ENCODE measurements around the gene TP73. TPM values are rescaled to one million over a fixed set of nuclear protein-coding genes. Genes with fewer than 3 reads are reported as not detected.

The TP73 gene
- total RNA-seq, 3 donors from 2014 or later: 0.66 to 1.0 TPM; not detected in 1

DNA sequence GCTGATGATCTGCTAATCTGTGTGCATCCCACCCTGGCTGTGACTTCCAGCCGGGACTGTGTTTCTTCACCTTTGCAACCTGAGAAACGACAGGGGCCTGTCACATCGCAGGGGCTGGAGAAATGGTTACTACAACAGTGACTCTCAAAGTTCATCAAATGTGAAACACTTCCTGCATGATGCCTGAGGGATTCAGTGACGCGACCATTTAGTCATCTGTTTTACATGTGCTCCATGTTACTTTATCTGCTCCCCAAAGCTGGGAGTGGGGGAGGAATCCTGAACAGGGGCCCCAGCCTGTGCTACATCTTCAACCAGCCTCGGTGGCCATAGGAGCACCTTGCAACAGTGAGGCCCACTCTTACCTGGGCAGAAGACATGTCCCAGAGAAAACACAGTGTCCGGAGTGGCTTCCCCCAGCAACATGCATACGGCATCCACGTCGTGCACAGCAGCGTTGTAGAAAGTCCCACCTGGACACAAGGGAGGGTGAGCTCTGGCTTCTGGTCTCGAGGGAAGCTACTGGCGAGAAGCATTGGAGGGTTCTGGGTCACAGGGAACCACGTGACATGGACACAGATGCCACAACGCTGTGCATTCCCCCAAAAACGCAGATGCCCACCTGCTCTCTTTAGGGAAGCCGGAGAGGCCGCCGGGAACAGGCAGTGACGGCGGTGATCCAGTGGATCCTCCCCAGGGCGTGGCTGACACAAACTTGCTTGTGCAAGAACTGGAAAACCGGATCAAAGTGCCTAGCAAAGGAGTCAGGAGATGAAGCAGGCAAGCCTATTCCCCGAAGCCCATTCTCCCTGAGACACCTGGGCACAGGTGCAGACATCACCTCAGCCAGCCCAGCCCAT, 90.4 kb downstream of the TP73 start:
- intact Hi-C loops (cut with DNase I; ENCODE audit: low total_unique reads): no loop called here
- no peaks in the 10 kb centered on the region for H3K4me1 ChIP-seq
- no peak overlapping the region for H3K27ac ChIP-seq
- DNase-seq (ENCODE audit: low spot score in 2 of 2): no peak
- no peaks in the 10 kb centered on the region for H3K9me3 ChIP-seq
- no peak overlapping the region for H3K4me3 ChIP-seq
- TF ChIP-seq, protein P1, sequence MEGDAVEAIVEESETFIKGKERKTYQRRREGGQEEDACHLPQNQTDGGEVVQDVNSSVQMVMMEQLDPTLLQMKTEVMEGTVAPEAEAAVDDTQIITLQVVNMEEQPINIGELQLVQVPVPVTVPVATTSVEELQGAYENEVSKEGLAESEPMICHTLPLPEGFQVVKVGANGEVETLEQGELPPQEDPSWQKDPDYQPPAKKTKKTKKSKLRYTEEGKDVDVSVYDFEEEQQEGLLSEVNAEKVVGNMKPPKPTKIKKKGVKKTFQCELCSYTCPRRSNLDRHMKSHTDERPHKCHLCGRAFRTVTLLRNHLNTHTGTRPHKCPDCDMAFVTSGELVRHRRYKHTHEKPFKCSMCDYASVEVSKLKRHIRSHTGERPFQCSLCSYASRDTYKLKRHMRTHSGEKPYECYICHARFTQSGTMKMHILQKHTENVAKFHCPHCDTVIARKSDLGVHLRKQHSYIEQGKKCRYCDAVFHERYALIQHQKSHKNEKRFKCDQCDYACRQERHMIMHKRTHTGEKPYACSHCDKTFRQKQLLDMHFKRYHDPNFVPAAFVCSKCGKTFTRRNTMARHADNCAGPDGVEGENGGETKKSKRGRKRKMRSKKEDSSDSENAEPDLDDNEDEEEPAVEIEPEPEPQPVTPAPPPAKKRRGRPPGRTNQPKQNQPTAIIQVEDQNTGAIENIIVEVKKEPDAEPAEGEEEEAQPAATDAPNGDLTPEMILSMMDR (IDR thresholded peaks at IDR 0.05): no peak
- TF ChIP-seq POLR2AphosphoS5 (IDR thresholded peaks at IDR 0.05): no peak
- no peak for TF ChIP-seq POLR2A (IDR thresholded peaks at IDR 0.05)
- peaks cover 8% of the 10 kb centered on the region for H3K36me3 ChIP-seq
- no peaks in the 10 kb centered on the region for H3K27me3 ChIP-seq

DNA sequence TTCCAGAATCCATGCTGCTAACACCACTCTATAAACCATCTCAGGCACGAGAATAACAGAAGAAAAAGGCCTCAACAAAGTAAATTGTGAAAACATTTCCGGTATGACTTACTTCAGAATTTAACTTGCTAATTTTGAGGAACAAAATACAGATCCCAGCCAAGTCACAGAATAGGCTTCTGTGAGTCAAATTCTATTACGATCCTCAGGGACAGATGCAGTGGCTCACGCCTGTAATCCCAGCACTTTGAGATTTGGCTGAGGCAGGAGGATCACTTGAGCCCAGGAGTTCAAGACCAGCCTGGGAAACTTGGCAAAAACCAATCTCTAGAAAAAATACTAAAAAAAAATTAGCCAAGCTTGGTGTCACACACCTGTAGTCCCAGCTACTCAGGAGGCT, 91.1 kb downstream of the TP73 start:
- H3K4me3 ChIP-seq: no peak overlapping the region
- peaks cover 8% of the 10 kb centered on the region for H3K36me3 ChIP-seq
- no peaks in the 10 kb centered on the region for H3K4me1 ChIP-seq
- H3K27ac ChIP-seq: no peak overlapping the region
- intact Hi-C loops (cut with DNase I; ENCODE audit: low total_unique reads): no loop called here
- TF ChIP-seq POLR2AphosphoS5 (IDR thresholded peaks at IDR 0.05): no peak
- TF ChIP-seq, protein P1 (IDR thresholded peaks at IDR 0.05): no peak
- no peak for TF ChIP-seq POLR2A (IDR thresholded peaks at IDR 0.05)
- no peaks in the 10 kb centered on the region for H3K9me3 ChIP-seq
- DNase-seq (ENCODE audit: low spot score in 2 of 2): no peak
- H3K27me3 ChIP-seq: no peaks in the 10 kb centered on the region

DNA sequence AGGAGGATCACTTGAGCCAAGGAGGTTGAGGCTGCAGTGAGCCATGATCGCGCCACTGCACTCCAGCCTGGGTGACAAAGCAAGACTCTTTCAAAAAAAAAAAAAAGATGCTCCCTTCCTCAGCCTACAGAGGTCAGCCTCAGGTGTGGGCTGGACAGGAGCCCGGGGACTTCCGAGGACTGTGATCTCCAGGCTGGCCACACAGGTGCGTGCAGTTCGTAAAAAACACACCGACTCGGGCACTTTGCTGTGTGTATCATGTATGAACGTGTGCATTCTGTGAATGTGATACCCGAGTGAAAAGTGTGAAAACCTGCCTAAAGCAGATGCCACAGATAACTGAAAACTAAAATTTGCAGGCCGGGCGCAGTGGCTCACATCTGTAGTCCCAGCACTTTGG, 91.5 kb downstream of the TP73 start:
- no peaks in the 10 kb centered on the region for H3K27me3 ChIP-seq
- H3K4me3 ChIP-seq: no peak overlapping the region
- intact Hi-C loops (cut with DNase I; ENCODE audit: low total_unique reads): no loop called here
- no peaks in the 10 kb centered on the region for H3K9me3 ChIP-seq
- H3K4me1 ChIP-seq: no peaks in the 10 kb centered on the region
- TF ChIP-seq, protein P1 (IDR thresholded peaks at IDR 0.05): no peak
- TF ChIP-seq POLR2AphosphoS5 (IDR thresholded peaks at IDR 0.05) (no peak), POLR2A (IDR thresholded peaks at IDR 0.05) (no peak)
- no peak for DNase-seq (ENCODE audit: low spot score in 2 of 2)
- H3K27ac ChIP-seq: no peak overlapping the region
- peaks cover 8% of the 10 kb centered on the region for H3K36me3 ChIP-seq

DNA sequence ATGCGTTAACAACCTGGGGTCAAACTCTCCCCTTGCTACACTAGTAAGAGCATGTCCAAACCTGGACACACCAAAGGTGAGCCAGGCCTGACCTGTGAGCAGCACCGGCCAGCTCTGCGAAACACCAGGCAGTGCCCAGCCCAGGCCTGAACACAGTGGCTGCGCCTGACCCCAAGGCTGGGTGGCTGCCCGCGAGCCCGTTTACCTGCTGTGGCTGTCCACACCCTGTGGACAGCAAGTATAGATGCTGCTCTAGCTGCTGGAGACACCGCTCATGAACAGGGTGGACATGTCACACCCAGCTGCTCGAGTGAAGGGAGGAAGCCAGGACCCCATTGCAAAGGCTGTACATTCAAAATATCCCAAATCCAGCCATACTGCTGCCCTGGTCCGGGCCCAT, 92.3 kb downstream of the TP73 start:
- H3K4me3 ChIP-seq: no peak overlapping the region
- H3K9me3 ChIP-seq: no peaks in the 10 kb centered on the region
- no peaks in the 10 kb centered on the region for H3K27me3 ChIP-seq
- TF ChIP-seq POLR2A (IDR thresholded peaks at IDR 0.05) (no peak), POLR2AphosphoS5 (IDR thresholded peaks at IDR 0.05) (no peak)
- TF ChIP-seq, protein P1 (IDR thresholded peaks at IDR 0.05): no peak
- peaks cover 8% of the 10 kb centered on the region for H3K36me3 ChIP-seq
- no peaks in the 10 kb centered on the region for H3K4me1 ChIP-seq
- intact Hi-C loops (cut with DNase I; ENCODE audit: low total_unique reads): no loop called here
- H3K27ac ChIP-seq: no peak overlapping the region
- DNase-seq (ENCODE audit: low spot score in 2 of 2): no peak

DNA sequence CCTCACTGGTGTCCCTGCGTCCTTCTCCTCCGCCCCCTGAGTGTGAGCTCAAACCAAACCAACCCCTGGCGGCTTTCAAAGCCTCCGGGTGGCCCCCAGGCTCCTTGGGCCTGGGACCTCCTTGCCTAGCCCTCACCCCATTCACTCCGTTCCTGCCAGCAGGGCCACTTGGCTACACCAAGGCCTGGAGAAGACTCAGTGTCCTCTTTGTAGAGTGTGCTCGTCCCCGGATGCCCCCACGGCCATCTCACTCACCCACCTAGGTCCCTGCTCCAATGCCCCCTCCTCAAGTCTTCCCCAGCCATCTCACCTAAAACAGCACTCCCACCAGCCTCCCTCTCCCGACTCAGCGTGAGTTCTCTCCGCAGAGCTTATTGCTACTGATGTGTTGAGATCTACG, 92.8 kb downstream of the TP73 start:
- intact Hi-C loops (cut with DNase I; ENCODE audit: low total_unique reads): no loop called here
- peaks cover 8% of the 10 kb centered on the region for H3K36me3 ChIP-seq

More for the DNA sequence above, 92.8 kb downstream of the TP73 start:
- H3K4me3 ChIP-seq: no peak overlapping the region
- no peak overlapping the region for H3K27ac ChIP-seq
- H3K9me3 ChIP-seq: no peaks in the 10 kb centered on the region
- TF ChIP-seq POLR2A (IDR thresholded peaks at IDR 0.05): no peak
- no peak for TF ChIP-seq POLR2AphosphoS5 (IDR thresholded peaks at IDR 0.05)
- TF ChIP-seq, protein P1 (IDR thresholded peaks at IDR 0.05): no peak
- no peak for DNase-seq (ENCODE audit: low spot score in 2 of 2)
- no peaks in the 10 kb centered on the region for H3K4me1 ChIP-seq
- H3K27me3 ChIP-seq: no peaks in the 10 kb centered on the region

All from breast epithelium (tissue), 4 donors.